Ascending aorta (tissue), 2 donors: ENCODE results near the gene HAVCR1. TPM values are rescaled to one million over a fixed set of nuclear protein-coding genes. Genes with fewer than 3 reads are reported as not detected.
"Not testable (repeated sequence)": the region's sequence is repeated elsewhere in the genome, so short reads cannot be mapped to it uniquely, and the experiment has no call there.

Experiments
- DNase-seq, 2 donors: peaks; one replicate each; pipeline ENCODE4 v3.0.0-alpha.2; 2019; ENCODE audit warnings: low spot score in 2 of 2
- H3K27ac ChIP-seq, 2 donors: fragments of 200-600 bp; sonication (generic); one replicate each; pipeline ENCODE4 v1.5.1; 2016 to 2017; ENCODE audit warnings: mild to moderate bottlenecking in 1 of 2
- H3K27me3 ChIP-seq: fragments of 200-600 bp; sonication (generic); one replicate; pipeline ENCODE4 v1.5.1; 2017
- H3K36me3 ChIP-seq, 2 donors: fragments of 200-600 bp; sonication (generic); one replicate each; pipeline ENCODE4 v1.5.1; 2016
- H3K4me1 ChIP-seq, 2 donors: fragments of 200-600 bp; sonication (generic); one replicate each; pipeline ENCODE4 v1.5.1; 2016 to 2017; ENCODE audit warnings: mild to moderate bottlenecking in 1 of 2
- H3K4me3 ChIP-seq, 2 donors: fragments of 200-600 bp; sonication (generic); one replicate each; pipeline ENCODE4 v1.5.1; 2016 to 2017; ENCODE audit warnings: mild to moderate bottlenecking in 1 of 2
- H3K9me3 ChIP-seq, 2 donors: fragments of 200-600 bp; sonication (generic); one replicate each; pipeline ENCODE4 v1.5.1; 2016
- CTCF ChIP-seq, 3 experiments: fragments of 200-600 bp in 2 of 3; fragments of 450-650 bp in 1 of 3; sonication (generic) in 2 of 3; IDR thresholded peaks; one replicate each; pipeline ENCODE4 v1.5.1; 2016 to 2019; ENCODE audit warnings: antibody characterized with exemption in 3 of 3, mild to moderate bottlenecking in 1 of 3, moderate library complexity in 1 of 3
- intact Hi-C: fragments of 100-400 bp; cut with DNase I; formaldehyde crosslinking; loops from one replicate; pipeline ENCODE4 v1.15.1; 2023
- total RNA-seq: library from RNA; depleted of rRNA; stranded (reverse); fragments of >200 nt; gene quantifications from one replicate; pipeline ENCODE4 v1.1.0, GENCODE V29; 2016

The HAVCR1 gene
- total RNA-seq, 1 donor from 2014 or later, result not detected

- DNase-seq, result no peak
- H3K9me3 ChIP-seq, result no peaks in the 10 kb centered on the region
- no peak for TF ChIP-seq CTCF (IDR thresholded peaks at IDR 0.05)
- H3K27me3 ChIP-seq, result no peaks in the 10 kb centered on the region
- H3K27ac ChIP-seq, result no peak overlapping the region
- H3K4me3 ChIP-seq, result no peak overlapping the region
- no peaks in the 10 kb centered on the region for H3K36me3 ChIP-seq
- intact Hi-C loops, result no loop called here
- H3K4me1 ChIP-seq, result no peaks in the 10 kb centered on the region
These were observed 12.9 kb downstream of the HAVCR1 start for GRCh38 chr5:157046041-157046440.

GRCh38 chr5:157045601-157046000, 13.3 kb downstream of the HAVCR1 start:
- H3K36me3 ChIP-seq, result no peaks in the 10 kb centered on the region
- H3K27ac ChIP-seq, result no peak overlapping the region
- no peaks in the 10 kb centered on the region for H3K9me3 ChIP-seq
- H3K27me3 ChIP-seq, result no peaks in the 10 kb centered on the region
- H3K4me3 ChIP-seq, result no peak overlapping the region
- no peak for DNase-seq
- intact Hi-C loops, result no loop called here
- no peak for TF ChIP-seq CTCF (IDR thresholded peaks at IDR 0.05)
- no peaks in the 10 kb centered on the region for H3K4me1 ChIP-seq

GRCh38 chr5:157038568-157039187, 20.2 kb downstream of the HAVCR1 start:
- H3K27me3 ChIP-seq, result no peaks in the 10 kb centered on the region
- TF ChIP-seq CTCF (IDR thresholded peaks at IDR 0.05), result no peak
- no peak overlapping the region for H3K27ac ChIP-seq
- DNase-seq, result no peak
- no peak overlapping the region for H3K4me3 ChIP-seq
- intact Hi-C loops, result no loop called here
- no peaks in the 10 kb centered on the region for H3K36me3 ChIP-seq
- no peaks in the 10 kb centered on the region for H3K9me3 ChIP-seq
- no peaks in the 10 kb centered on the region for H3K4me1 ChIP-seq

DNA sequence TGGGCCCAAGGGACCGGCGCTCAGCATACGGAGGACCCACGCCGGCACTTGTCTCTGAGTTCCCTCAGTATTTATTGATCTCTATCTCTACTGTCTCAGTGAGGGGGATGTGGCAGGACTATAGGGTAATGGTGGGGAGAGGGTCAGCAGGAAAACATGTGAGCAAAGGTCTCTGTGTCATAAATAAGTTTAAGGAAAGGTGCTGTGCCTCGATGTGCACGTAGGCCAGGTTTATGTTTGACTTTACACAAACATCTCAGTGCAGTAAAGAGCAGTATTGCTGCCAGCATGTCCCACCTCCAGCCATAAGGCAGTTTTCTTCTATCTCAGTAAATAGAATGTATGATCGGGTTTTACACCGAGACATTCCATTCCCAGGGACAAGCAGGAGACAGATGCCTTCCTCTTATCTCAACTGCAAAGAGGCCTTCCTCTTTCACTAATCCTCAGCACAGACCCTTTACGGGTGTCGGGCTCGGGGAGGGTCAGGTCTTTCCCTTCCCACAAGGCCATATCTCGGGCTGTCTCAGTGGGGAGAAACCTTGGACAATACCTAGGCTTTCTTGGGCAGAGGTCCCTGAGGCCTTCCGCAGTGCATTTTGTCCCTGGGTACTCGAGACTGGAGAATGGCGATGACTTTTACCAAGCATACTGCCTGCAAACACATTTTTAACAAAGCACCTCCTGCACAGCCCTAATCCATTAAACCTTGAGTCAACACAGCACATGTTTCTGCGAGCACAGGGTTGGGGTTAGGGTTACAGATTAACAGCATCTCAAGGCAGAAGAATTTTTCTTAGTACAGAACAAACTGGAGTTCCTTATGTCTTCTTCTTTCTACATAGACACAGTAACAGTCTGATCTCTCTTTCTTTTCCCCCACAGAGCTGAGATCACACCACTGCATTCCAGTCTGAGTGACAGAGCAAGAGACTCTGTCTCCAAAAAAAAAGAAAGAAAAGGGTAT, 24.5 kb downstream of the HAVCR1 start:
- not testable (repeated sequence) for DNase-seq

GRCh38 chr5:157033071-157033583, 25.8 kb downstream of the HAVCR1 start:
- H3K27me3 ChIP-seq, result no peaks in the 10 kb centered on the region
- intact Hi-C loops, result no loop called here
- DNase-seq, result no peak
- H3K4me1 ChIP-seq, result no peaks in the 10 kb centered on the region
- no peaks in the 10 kb centered on the region for H3K36me3 ChIP-seq
- TF ChIP-seq CTCF (IDR thresholded peaks at IDR 0.05), result no peak
- no peak overlapping the region for H3K4me3 ChIP-seq
- no peaks in the 10 kb centered on the region for H3K9me3 ChIP-seq
- no peak overlapping the region for H3K27ac ChIP-seq

More for the DNA sequence above, 24.5 kb downstream of the HAVCR1 start:
- H3K4me1 ChIP-seq, intact Hi-C loops, H3K36me3 ChIP-seq, H3K27ac ChIP-seq, H3K27me3 ChIP-seq, H3K4me3 ChIP-seq, H3K9me3 ChIP-seq: not testable (repeated sequence)

- no peaks in the 10 kb centered on the region for H3K36me3 ChIP-seq
- intact Hi-C loops, result no loop called here
- no peaks in the 10 kb centered on the region for H3K27me3 ChIP-seq
- H3K9me3 ChIP-seq, result no peaks in the 10 kb centered on the region
- H3K4me3 ChIP-seq, result no peak overlapping the region
- no peaks in the 10 kb centered on the region for H3K4me1 ChIP-seq
- no peak for DNase-seq
- no peak for TF ChIP-seq CTCF (IDR thresholded peaks at IDR 0.05)
- no peak overlapping the region for H3K27ac ChIP-seq
These were observed 28.2 kb downstream of the HAVCR1 start for GRCh38 chr5:157030692-157031091.
